HG03442 (cell line): ENCODE data around the gene PIK3C2G.

ENCODE experiments used
- ATAC-seq: cut with Tn5 transposase; IDR thresholded peaks from one replicate; pipeline ENCODE4 v1.9.1; 2021; ENCODE audit warnings: mild to moderate bottlenecking, moderate library complexity; ENCODE audit not compliant: unreplicated experiment

PIK3C2G gene

GRCh38 chr12:18270958-18271460 lies 9.7 kb downstream of the PIK3C2G start:
- ATAC-seq: no peak

- no peak for ATAC-seq
Observed at GRCh38 chr12:18275981-18276380, 14.7 kb downstream of the PIK3C2G start.

- ATAC-seq: no peak
Observed at GRCh38 chr12:18277196-18277595, 15.9 kb downstream of the PIK3C2G start.

GRCh38 chr12:18280728-18281127 lies 19.4 kb downstream of the PIK3C2G start:
- ATAC-seq: no peak

DNA sequence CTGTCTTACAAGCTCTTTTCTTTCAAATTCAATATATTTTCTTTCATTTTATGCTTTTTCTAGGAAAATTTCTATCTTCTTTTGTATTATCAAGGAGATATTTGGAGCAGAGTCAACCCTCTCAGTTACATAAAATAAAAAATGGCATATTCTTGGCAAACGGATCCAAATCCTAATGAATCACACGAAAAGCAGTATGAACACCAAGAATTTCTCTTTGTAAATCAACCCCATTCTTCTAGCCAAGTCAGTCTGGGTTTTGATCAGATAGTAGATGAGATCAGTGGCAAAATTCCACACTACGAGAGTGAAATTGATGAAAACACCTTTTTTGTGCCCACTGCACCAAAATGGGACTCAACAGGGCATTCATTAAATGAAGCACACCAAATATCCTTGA lies 20.6 kb downstream of the PIK3C2G start:
- ATAC-seq: no peak

DNA sequence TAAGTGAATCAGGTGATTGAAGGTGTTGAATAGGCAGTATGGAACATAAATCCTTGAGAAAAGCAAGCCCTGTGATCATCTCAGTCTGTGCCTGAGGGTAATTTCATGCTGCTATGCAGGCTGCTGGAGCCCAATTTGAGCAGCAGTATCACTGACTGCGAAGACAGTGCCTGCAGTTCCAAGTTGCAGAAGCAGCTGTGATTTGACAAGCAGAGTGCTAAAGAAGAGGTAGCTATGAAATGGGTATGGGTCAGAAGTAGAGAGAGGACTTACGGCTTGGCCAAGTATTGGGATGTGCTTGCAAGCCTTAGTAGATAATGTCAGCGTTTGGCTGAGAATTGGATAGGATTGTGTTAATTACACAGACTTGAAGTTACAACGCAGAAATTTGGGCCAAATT lies 22.5 kb downstream of the PIK3C2G start:
- ATAC-seq: no peak

GRCh38 chr12:18284386-18284785 lies 23.1 kb downstream of the PIK3C2G start:
- no peak for ATAC-seq

- ATAC-seq: no peak
Observed at GRCh38 chr12:18285161-18285560, 23.8 kb downstream of the PIK3C2G start.

- ATAC-seq: no peak
Observed at GRCh38 chr12:18290386-18290785, 29.1 kb downstream of the PIK3C2G start.

DNA sequence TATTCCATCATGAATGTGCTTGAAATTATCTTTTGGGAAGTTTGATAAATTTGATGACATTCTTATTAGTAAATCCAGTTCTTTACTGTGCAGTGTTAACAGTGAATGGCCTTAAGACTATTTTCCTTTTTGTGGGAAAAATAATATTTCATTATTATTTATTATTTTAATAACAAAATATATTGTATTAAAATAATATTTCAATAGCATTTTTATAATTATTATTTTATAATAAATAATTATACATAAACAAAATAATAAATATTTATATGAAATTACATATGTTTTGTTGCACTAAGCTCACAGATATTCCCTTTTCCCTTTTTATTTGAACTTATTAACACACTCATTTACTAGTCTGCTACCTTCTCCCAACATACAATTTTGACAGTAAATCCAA lies 33.6 kb downstream of the PIK3C2G start:
- no peak for ATAC-seq

GRCh38 chr12:18296201-18296908 lies 35.0 kb downstream of the PIK3C2G start:
- ATAC-seq: no peak

- no peak for ATAC-seq
Observed at GRCh38 chr12:18296909-18297280, 35.6 kb downstream of the PIK3C2G start.

- no peak for ATAC-seq
Observed at GRCh38 chr12:18297902-18298301, 36.6 kb downstream of the PIK3C2G start.

DNA sequence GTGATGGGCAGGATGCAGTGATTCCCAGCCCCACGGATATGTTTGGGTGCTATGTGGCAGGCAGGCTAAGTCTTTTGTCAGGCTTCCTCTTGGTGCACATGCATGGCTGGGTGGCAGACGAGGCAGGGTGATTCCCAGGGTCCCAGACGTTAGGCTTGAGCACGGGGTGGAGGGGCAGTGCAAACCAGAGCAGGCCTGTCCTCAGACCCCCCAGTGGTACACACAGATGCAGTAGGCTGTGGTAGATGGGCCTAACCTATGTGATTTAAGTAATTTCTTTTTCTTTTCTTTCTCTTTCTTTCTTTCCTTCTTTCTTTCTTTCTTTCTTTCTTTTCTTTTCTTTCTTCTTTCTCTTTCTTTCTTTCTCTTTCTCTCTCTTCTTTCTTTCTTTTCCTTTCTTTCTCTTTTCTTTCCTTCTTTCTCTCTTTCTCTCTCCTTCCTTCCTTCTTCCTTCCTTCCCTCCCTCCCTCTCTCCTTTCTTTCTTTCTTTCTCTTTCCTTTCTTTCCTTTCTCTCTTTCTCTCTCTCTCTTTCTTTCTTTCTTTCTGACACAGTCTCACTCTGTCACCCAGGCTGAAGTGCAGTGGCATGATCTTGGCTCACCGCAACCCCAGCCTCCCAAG lies 41.6 kb downstream of the PIK3C2G start:
- ATAC-seq: no peak

- ATAC-seq: no peak
Observed at GRCh38 chr12:18304609-18305008, 43.3 kb downstream of the PIK3C2G start.

GRCh38 chr12:18306311-18306710 lies 45.0 kb downstream of the PIK3C2G start:
- no peak for ATAC-seq

DNA sequence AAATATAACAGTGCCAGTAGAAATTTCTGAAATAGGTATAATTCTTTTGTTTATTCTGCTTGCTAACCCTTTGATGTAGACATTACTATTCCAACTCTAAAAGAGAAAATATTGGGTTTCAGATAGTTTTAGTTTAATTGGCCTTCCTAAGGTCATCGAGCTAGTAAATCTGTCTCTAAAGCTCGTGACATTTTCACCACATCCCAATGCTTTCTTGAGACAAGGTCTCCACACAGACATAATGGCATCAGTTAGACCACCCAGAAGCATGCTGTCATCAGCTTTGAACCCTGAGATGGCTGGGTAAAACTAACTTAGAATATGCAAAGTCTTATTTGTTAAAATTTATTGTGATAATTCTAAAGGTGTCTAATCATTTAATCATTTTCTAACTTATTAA lies 52.0 kb downstream of the PIK3C2G start:
- no peak for ATAC-seq

GRCh38 chr12:18320036-18320617 lies 58.8 kb downstream of the PIK3C2G start:
- ATAC-seq: peak; percentile 72

DNA sequence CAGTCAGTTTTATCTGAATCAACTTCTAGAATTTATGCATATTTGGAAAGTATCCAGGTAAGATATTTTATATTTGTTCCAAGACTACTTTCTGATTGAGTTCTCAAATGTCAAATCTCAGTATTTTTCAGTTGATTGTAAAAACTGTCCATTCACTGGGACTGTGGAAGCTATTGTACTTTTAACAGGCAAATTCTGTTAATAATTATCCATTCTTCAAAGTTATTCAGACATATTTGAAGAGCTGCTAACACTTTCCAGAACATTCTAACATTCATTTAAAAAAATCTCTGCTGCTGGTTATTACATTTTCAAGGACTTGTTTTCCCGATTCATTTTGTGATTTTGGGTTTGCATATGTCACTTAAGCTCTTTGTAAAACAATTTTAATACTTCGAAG lies 59.7 kb downstream of the PIK3C2G start:
- no peak for ATAC-seq

DNA sequence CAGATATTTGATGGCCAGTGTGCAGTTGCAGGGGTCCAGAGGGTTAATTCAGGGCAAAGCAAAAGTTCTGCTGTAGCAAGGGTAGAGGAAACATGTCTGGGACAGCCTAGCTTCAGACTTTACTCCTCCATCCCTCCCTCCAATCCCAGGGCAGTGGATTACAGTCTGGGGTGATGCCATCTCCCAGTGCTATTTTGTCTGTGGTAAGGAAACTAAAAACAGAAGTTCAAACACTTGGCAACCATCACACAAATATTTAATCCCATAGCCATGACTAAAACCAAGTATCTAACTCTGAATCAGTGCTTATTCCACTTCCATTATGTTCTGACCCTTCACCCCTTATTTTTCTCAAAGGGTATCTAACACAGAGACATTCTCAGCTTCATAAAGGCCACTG lies 61.8 kb downstream of the PIK3C2G start:
- no peak for ATAC-seq

DNA sequence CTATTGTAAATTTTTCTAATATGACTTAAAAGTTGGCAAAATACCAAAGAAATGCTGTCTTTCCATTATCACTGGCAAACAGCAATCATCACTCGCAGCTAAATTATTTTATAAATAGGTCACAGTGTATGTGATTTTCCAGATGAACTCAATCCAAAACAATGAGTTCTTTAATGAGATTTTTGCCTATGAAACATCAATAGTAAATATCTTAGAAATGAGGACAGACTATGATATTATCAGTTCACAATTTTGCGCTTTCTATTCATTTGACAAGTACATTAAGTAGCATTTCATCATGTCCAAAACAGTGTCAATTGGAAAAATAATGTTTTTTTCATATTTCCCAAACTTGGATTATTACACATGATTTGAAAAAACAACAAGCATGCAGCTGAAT lies 65.7 kb downstream of the PIK3C2G start:
- ATAC-seq: no peak

- no peak for ATAC-seq
Observed at GRCh38 chr12:18332173-18332572, 70.9 kb downstream of the PIK3C2G start.
